Sigmoid colon (tissue), 4 donors: ENCODE results near the gene CLCN4.

Experiments used
- EP300 ChIP-seq, 4 donors: sonication (generic); formaldehyde crosslinking; IDR thresholded peaks; one replicate each; pipeline ENCODE4 v1.6.1; 2017; ENCODE audit warnings: antibody characterized with exemption in 4 of 4
- POLR2A ChIP-seq, 2 donors: fragments of 450-650 bp; IDR thresholded peaks; one replicate each; pipeline ENCODE4 v1.6.1; 2016; ENCODE audit warnings: antibody characterized with exemption in 2 of 2, mild to moderate bottlenecking in 2 of 2, moderate library complexity in 2 of 2
- TF ChIP-seq, protein P1 (sequence below), 4 experiments: fragments of 450-650 bp in 3 of 4; fragments of 200-600 bp in 1 of 4; IDR thresholded peaks; one replicate each; pipeline ENCODE4 v1.5.1; 2016 to 2019; ENCODE audit warnings: antibody characterized with exemption in 4 of 4, mild to moderate bottlenecking in 3 of 4, moderate library complexity in 2 of 4

DNA sequence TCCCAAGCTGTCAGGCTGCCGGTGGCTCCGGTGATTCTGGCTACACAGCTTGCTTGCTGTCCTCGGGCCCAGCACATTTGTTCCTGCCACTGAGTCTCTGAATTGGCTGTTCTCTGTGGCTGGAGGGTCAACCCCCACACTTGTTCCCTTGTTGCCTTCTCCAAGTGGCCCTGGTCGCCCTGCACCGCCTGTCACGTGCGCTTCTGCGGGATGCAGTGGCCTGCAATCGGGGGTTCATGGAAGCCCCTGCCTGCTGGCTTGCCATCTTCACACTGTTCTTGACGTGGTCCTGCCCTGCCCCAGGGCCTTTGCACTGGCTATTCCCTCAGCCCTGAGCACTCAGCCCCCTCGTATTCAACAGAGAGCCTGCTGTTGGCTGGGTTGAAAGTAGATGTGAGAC is 8.1 kb downstream of the CLCN4 start:
- TF ChIP-seq, protein P1, sequence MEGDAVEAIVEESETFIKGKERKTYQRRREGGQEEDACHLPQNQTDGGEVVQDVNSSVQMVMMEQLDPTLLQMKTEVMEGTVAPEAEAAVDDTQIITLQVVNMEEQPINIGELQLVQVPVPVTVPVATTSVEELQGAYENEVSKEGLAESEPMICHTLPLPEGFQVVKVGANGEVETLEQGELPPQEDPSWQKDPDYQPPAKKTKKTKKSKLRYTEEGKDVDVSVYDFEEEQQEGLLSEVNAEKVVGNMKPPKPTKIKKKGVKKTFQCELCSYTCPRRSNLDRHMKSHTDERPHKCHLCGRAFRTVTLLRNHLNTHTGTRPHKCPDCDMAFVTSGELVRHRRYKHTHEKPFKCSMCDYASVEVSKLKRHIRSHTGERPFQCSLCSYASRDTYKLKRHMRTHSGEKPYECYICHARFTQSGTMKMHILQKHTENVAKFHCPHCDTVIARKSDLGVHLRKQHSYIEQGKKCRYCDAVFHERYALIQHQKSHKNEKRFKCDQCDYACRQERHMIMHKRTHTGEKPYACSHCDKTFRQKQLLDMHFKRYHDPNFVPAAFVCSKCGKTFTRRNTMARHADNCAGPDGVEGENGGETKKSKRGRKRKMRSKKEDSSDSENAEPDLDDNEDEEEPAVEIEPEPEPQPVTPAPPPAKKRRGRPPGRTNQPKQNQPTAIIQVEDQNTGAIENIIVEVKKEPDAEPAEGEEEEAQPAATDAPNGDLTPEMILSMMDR (IDR thresholded peaks at IDR 0.05), result no peak
- TF ChIP-seq POLR2A (IDR thresholded peaks at IDR 0.05) (no peak), EP300 (IDR thresholded peaks at IDR 0.05) (no peak)
